DOHH2 (cell line): Measurements from ENCODE around the gene NUDT6.
A peak's percentile ranks its signal among the peaks of the same experiment; 100 is the strongest.

ENCODE experiments used
- H3F3A ChIP-seq: fragments of 200-600 bp; sonication (generic), shearing (Covaris generic); 2 replicates; pipeline ENCODE4 v1.6.0; 2016; ENCODE audit warnings: antibody characterized with exemption, mild to moderate bottlenecking; ENCODE audit not compliant: control insufficient read depth, insufficient read depth
- H3K27ac ChIP-seq: fragments of 200-600 bp; sonication (generic); 2 replicates; pipeline ENCODE4 v1.5.1; 2014; ENCODE audit warnings: low read depth, mild to moderate bottlenecking, low read length, moderate library complexity
- H3K27me3 ChIP-seq: fragments of 200-600 bp; sonication (generic); 2 replicates; pipeline ENCODE4 v1.6.1; 2014; ENCODE audit warnings: mild to moderate bottlenecking, low read length, mixed read lengths; ENCODE audit not compliant: control insufficient read depth
- H3K36me3 ChIP-seq: fragments of 200-600 bp; sonication (generic); 2 replicates; pipeline ENCODE4 v1.6.1; 2014; ENCODE audit warnings: mild to moderate bottlenecking, low read length, moderate library complexity, mixed read lengths; ENCODE audit not compliant: control insufficient read depth
- H3K4me1 ChIP-seq: fragments of 200-600 bp; sonication (generic); 2 replicates; pipeline ENCODE4 v1.6.1; 2014; ENCODE audit warnings: mild to moderate bottlenecking, low read length, mixed read lengths; ENCODE audit not compliant: control insufficient read depth
- H3K4me2 ChIP-seq: fragments of 200-600 bp; sonication (generic); 2 replicates; pipeline ENCODE4 v1.6.0; 2014; ENCODE audit warnings: mild to moderate bottlenecking, low read length, moderate library complexity
- H3K4me3 ChIP-seq: fragments of 200-600 bp; sonication (generic); 2 replicates; pipeline ENCODE4 v1.5.1; 2014; ENCODE audit warnings: mild to moderate bottlenecking, low read length, mixed read lengths
- H3K79me2 ChIP-seq: fragments of 200-600 bp; sonication (generic); 2 replicates; pipeline ENCODE4 v1.6.1; 2014; ENCODE audit warnings: mild to moderate bottlenecking, low read length, mixed read lengths; ENCODE audit not compliant: control insufficient read depth
- H3K9me2 ChIP-seq: fragments of 200-600 bp; sonication (generic); replicated peaks from 2 replicates; pipeline ENCODE4 v1.6.1; 2014; ENCODE audit warnings: mild to moderate bottlenecking, low read length, mixed read lengths; ENCODE audit not compliant: control insufficient read depth
- H3K9me3 ChIP-seq: fragments of 200-600 bp; sonication (generic); 2 replicates; pipeline ENCODE4 v1.6.1; 2014; ENCODE audit warnings: antibody characterized with exemption, low read length, mixed read lengths; ENCODE audit not compliant: control insufficient read depth, insufficient read depth
- H4K20me1 ChIP-seq: fragments of 200-600 bp; sonication (generic); 2 replicates; pipeline ENCODE4 v1.6.0; 2014; ENCODE audit warnings: low read depth, mild to moderate bottlenecking, antibody characterized with exemption, low read length, moderate library complexity; ENCODE audit not compliant: control insufficient read depth, insufficient read depth
- EZH2phosphoT487 ChIP-seq: fragments of 200-600 bp; sonication (generic); IDR thresholded peaks from 2 replicates; pipeline ENCODE4 v1.6.1; 2017; ENCODE audit warnings: borderline replicate concordance, mild to moderate bottlenecking, antibody characterized with exemption, low read length, moderate library complexity, mixed read lengths
- TF ChIP-seq, protein P1 (sequence below): fragments of 200-600 bp; sonication (generic); IDR thresholded peaks from one replicate; pipeline ENCODE4 v1.5.1; 2014; ENCODE audit warnings: antibody characterized with exemption, mild to moderate bottlenecking, low read depth, low read length; ENCODE audit not compliant: poor library complexity, severe bottlenecking

NUDT6 gene

DNA sequence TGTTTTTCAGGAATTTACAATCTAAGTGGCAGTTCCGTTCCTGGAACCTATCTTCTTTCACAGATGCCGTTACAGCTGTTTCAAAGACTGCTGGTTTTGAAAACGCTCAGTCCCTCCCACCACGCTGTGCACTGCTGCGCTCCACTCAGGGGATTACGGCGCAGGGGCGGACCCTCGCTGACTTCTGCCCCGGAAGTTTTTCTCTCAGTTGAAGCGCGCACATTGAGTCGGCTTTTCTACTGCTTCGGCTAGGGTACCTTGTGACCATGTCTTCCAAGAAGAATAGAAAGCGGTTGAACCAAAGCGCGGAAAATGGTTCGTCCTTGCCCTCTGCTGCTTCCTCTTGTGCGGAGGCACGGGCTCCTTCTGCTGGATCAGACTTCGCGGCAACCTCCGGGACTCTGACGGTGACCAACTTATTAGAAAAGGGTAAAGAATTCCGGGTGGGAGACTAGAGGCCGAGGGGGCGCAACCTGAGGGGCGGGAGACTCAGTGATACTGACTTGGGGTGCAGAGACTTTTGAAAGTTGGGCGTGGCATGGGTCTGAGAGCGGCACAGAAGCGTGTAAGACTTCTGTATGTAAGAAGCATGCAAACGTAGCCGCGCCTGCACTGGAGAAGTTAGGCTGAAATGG, 597 bp upstream of the NUDT6 start:
- Histone ChIP-seq H3F3A (peaks cover 8% of the 10 kb centered on the region), H3K4me3 (peak overlapping the region; percentile 96), H3K4me1 (peaks cover 10% of the 10 kb centered on the region), H3K9me2 (no peaks in the 10 kb centered on the region), H3K27ac (peak overlapping the region; percentile 86), H3K27me3 (no peaks in the 10 kb centered on the region), H3K36me3 (no peaks in the 10 kb centered on the region; the same call in none of the 2 replicates), H3K9me3 (no peaks in the 10 kb centered on the region), H3K4me2 (peak overlapping the region; percentile 78), H3K79me2 (peaks cover 31% of the 10 kb centered on the region), H4K20me1 (peaks cover 4% of the 10 kb centered on the region)
- peak; percentile 42; the same call in 1 of the 2 replicates for TF ChIP-seq EZH2phosphoT487
- TF ChIP-seq, protein P1, sequence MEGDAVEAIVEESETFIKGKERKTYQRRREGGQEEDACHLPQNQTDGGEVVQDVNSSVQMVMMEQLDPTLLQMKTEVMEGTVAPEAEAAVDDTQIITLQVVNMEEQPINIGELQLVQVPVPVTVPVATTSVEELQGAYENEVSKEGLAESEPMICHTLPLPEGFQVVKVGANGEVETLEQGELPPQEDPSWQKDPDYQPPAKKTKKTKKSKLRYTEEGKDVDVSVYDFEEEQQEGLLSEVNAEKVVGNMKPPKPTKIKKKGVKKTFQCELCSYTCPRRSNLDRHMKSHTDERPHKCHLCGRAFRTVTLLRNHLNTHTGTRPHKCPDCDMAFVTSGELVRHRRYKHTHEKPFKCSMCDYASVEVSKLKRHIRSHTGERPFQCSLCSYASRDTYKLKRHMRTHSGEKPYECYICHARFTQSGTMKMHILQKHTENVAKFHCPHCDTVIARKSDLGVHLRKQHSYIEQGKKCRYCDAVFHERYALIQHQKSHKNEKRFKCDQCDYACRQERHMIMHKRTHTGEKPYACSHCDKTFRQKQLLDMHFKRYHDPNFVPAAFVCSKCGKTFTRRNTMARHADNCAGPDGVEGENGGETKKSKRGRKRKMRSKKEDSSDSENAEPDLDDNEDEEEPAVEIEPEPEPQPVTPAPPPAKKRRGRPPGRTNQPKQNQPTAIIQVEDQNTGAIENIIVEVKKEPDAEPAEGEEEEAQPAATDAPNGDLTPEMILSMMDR = peak; percentile 36

DNA sequence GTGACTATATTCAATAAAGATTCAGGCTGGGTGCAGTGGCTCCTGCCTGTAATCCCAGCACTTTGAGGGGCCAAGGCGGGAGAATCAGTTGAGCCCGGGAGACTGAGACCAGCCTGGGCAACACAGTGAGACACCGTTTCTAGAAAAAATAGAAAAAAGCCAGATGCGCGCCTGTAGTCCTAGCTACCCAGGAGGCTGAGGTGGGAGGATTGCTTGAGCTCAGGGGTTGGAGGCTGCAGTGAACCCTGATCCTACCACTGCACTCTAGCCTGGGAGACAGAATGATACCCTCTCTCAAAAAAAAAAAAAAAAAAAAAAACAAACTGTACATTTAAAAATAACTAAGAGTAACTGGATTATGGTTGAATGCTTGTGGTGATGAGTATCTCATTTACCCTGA, 1.1 kb downstream of the NUDT6 start:
- H3K9me2 ChIP-seq = no peaks in the 10 kb centered on the region
- no peaks in the 10 kb centered on the region for H3K9me3 ChIP-seq
- peaks cover 8% of the 10 kb centered on the region for H3F3A ChIP-seq
- peak overlapping the region; percentile 96 for H3K4me3 ChIP-seq
- TF ChIP-seq, protein P1 = no peak
- TF ChIP-seq EZH2phosphoT487 = no peak
- H4K20me1 ChIP-seq = peaks cover 4% of the 10 kb centered on the region
- H3K4me2 ChIP-seq = peak overlapping the region; percentile 78
- no peaks in the 10 kb centered on the region for H3K27me3 ChIP-seq
- no peak overlapping the region for H3K27ac ChIP-seq
- peaks cover 10% of the 10 kb centered on the region for H3K4me1 ChIP-seq
- no peaks in the 10 kb centered on the region; the same call in 1 of the 2 replicates for H3K36me3 ChIP-seq
- peaks cover 30% of the 10 kb centered on the region for H3K79me2 ChIP-seq

DNA sequence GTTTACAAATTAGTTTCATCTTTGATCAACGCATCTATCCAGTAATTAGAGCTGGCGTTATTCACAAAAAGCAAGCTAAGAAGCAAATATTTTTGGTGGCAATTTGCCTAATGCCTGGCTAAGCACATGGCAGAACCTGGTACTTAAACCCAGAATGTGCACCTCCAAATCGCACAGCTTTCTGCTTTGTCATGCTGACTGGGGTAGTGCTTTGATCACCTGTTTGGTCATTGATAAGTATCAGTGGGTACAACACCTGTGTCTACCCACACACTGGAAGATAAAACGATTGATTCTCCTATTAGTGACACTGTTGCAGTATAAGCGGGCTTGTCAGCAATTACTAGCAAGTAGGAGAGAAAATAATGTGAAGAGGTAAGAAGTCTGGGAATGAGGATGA, 1.9 kb downstream of the NUDT6 start:
- no peak for TF ChIP-seq EZH2phosphoT487
- TF ChIP-seq, protein P1 = no peak
- Histone ChIP-seq H3K4me1 (peaks cover 10% of the 10 kb centered on the region), H3K27me3 (no peaks in the 10 kb centered on the region), H4K20me1 (peaks cover 4% of the 10 kb centered on the region; the same call in 1 of the 2 replicates), H3K36me3 (no peaks in the 10 kb centered on the region; the same call in 1 of the 2 replicates), H3K9me3 (no peaks in the 10 kb centered on the region), H3K27ac (no peak overlapping the region), H3K4me3 (no peak overlapping the region), H3K9me2 (no peaks in the 10 kb centered on the region), H3K79me2 (peaks cover 22% of the 10 kb centered on the region), H3F3A (peaks cover 8% of the 10 kb centered on the region), H3K4me2 (no peak overlapping the region)
